DOHH2 (cell line): ENCODE results near the gene TRERF1.

Experiments used
- H3F3A ChIP-seq: fragments of 200-600 bp; sonication (generic), shearing (Covaris generic); 2 replicates; pipeline ENCODE4 v1.6.0; 2016; ENCODE audit warnings: antibody characterized with exemption, mild to moderate bottlenecking; ENCODE audit not compliant: control insufficient read depth, insufficient read depth
- H3K27ac ChIP-seq: fragments of 200-600 bp; sonication (generic); 2 replicates; pipeline ENCODE4 v1.5.1; 2014; ENCODE audit warnings: low read depth, mild to moderate bottlenecking, low read length, moderate library complexity
- H3K27me3 ChIP-seq: fragments of 200-600 bp; sonication (generic); 2 replicates; pipeline ENCODE4 v1.6.1; 2014; ENCODE audit warnings: mild to moderate bottlenecking, low read length, mixed read lengths; ENCODE audit not compliant: control insufficient read depth
- H3K36me3 ChIP-seq: fragments of 200-600 bp; sonication (generic); 2 replicates; pipeline ENCODE4 v1.6.1; 2014; ENCODE audit warnings: mild to moderate bottlenecking, low read length, moderate library complexity, mixed read lengths; ENCODE audit not compliant: control insufficient read depth
- H3K4me1 ChIP-seq: fragments of 200-600 bp; sonication (generic); 2 replicates; pipeline ENCODE4 v1.6.1; 2014; ENCODE audit warnings: mild to moderate bottlenecking, low read length, mixed read lengths; ENCODE audit not compliant: control insufficient read depth
- H3K4me2 ChIP-seq: fragments of 200-600 bp; sonication (generic); 2 replicates; pipeline ENCODE4 v1.6.0; 2014; ENCODE audit warnings: mild to moderate bottlenecking, low read length, moderate library complexity
- H3K4me3 ChIP-seq: fragments of 200-600 bp; sonication (generic); 2 replicates; pipeline ENCODE4 v1.5.1; 2014; ENCODE audit warnings: mild to moderate bottlenecking, low read length, mixed read lengths
- H3K79me2 ChIP-seq: fragments of 200-600 bp; sonication (generic); 2 replicates; pipeline ENCODE4 v1.6.1; 2014; ENCODE audit warnings: mild to moderate bottlenecking, low read length, mixed read lengths; ENCODE audit not compliant: control insufficient read depth
- H3K9me2 ChIP-seq: fragments of 200-600 bp; sonication (generic); replicated peaks from 2 replicates; pipeline ENCODE4 v1.6.1; 2014; ENCODE audit warnings: mild to moderate bottlenecking, low read length, mixed read lengths; ENCODE audit not compliant: control insufficient read depth
- H3K9me3 ChIP-seq: fragments of 200-600 bp; sonication (generic); 2 replicates; pipeline ENCODE4 v1.6.1; 2014; ENCODE audit warnings: antibody characterized with exemption, low read length, mixed read lengths; ENCODE audit not compliant: control insufficient read depth, insufficient read depth
- H4K20me1 ChIP-seq: fragments of 200-600 bp; sonication (generic); 2 replicates; pipeline ENCODE4 v1.6.0; 2014; ENCODE audit warnings: low read depth, mild to moderate bottlenecking, antibody characterized with exemption, low read length, moderate library complexity; ENCODE audit not compliant: control insufficient read depth, insufficient read depth
- EZH2phosphoT487 ChIP-seq: fragments of 200-600 bp; sonication (generic); IDR thresholded peaks from 2 replicates; pipeline ENCODE4 v1.6.1; 2017; ENCODE audit warnings: borderline replicate concordance, mild to moderate bottlenecking, antibody characterized with exemption, low read length, moderate library complexity, mixed read lengths
- TF ChIP-seq, protein P1 (sequence below): fragments of 200-600 bp; sonication (generic); IDR thresholded peaks from one replicate; pipeline ENCODE4 v1.5.1; 2014; ENCODE audit warnings: antibody characterized with exemption, mild to moderate bottlenecking, low read depth, low read length; ENCODE audit not compliant: poor library complexity, severe bottlenecking

TRERF1 gene

GRCh38 chr6:42175860-42176259 is 275.9 kb downstream of the TRERF1 start:
- Histone ChIP-seq H3K4me1 (peaks cover 8% of the 10 kb centered on the region), H3K36me3 (no peaks in the 10 kb centered on the region), H3K9me3 (no peaks in the 10 kb centered on the region), H3K4me2 (no peak overlapping the region), H3F3A (no peaks in the 10 kb centered on the region), H3K27ac (no peak overlapping the region), H4K20me1 (no peaks in the 10 kb centered on the region), H3K27me3 (no peaks in the 10 kb centered on the region), H3K79me2 (no peaks in the 10 kb centered on the region), H3K4me3 (no peak overlapping the region), H3K9me2 (no peaks in the 10 kb centered on the region)
- TF ChIP-seq, protein P1, sequence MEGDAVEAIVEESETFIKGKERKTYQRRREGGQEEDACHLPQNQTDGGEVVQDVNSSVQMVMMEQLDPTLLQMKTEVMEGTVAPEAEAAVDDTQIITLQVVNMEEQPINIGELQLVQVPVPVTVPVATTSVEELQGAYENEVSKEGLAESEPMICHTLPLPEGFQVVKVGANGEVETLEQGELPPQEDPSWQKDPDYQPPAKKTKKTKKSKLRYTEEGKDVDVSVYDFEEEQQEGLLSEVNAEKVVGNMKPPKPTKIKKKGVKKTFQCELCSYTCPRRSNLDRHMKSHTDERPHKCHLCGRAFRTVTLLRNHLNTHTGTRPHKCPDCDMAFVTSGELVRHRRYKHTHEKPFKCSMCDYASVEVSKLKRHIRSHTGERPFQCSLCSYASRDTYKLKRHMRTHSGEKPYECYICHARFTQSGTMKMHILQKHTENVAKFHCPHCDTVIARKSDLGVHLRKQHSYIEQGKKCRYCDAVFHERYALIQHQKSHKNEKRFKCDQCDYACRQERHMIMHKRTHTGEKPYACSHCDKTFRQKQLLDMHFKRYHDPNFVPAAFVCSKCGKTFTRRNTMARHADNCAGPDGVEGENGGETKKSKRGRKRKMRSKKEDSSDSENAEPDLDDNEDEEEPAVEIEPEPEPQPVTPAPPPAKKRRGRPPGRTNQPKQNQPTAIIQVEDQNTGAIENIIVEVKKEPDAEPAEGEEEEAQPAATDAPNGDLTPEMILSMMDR: peak; percentile 53
- TF ChIP-seq EZH2phosphoT487: no peak
